ENCODE results near the gene CNNM3.

DNA sequence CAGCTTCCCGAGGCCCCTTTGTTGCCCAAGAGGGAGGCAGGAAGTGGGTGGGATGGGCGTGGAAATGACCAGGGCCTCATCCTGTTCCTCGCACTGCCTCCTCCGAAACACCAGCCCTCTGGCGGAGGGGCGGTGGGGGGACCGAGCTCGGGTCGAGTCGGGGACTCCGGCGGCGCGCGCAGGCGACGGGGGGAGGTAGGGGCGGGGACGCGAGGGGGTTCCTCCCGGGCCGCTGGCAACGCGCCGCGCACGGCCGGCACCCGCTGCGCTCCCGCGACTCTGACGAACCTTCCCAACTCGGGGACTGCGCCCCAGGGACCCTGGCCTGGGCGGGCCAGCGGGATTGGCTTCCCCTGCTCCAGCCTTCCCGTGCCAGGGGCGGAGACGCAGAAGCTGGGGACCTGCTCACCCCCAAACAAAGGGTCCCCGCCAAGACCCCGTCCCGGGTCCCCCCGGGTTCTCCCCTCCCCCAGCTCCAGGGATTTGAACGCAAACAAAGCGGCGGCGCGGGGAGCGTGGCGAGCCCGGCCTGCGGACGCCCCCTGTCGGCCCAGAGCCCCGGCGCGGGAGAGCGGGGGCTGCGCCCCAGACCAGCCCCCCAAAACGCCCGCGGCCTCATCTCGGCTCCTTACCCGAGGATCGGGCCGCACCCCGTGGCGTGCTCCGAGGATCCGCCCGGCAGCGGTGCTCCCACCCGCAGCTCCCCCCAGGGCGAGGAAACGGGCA, 52.6 kb downstream of the CNNM3 start:
- TF ChIP-seq, protein P1, sequence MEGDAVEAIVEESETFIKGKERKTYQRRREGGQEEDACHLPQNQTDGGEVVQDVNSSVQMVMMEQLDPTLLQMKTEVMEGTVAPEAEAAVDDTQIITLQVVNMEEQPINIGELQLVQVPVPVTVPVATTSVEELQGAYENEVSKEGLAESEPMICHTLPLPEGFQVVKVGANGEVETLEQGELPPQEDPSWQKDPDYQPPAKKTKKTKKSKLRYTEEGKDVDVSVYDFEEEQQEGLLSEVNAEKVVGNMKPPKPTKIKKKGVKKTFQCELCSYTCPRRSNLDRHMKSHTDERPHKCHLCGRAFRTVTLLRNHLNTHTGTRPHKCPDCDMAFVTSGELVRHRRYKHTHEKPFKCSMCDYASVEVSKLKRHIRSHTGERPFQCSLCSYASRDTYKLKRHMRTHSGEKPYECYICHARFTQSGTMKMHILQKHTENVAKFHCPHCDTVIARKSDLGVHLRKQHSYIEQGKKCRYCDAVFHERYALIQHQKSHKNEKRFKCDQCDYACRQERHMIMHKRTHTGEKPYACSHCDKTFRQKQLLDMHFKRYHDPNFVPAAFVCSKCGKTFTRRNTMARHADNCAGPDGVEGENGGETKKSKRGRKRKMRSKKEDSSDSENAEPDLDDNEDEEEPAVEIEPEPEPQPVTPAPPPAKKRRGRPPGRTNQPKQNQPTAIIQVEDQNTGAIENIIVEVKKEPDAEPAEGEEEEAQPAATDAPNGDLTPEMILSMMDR (IDR thresholded peaks at IDR 0.05), result peak; percentile 27 to 52
- TF ChIP-seq POLR2A (IDR thresholded peaks at IDR 0.05) (no peak), POLR2AphosphoS5 (IDR thresholded peaks at IDR 0.05) (no peak)

All from suprapubic skin (tissue), 4 donors.